Measurements from ENCODE around the gene IGSF21. TPM values are rescaled to one million over a fixed set of nuclear protein-coding genes. Genes with fewer than 3 reads are reported as not detected.

The IGSF21 gene
- total RNA-seq, 1 donor = not detected

DNA sequence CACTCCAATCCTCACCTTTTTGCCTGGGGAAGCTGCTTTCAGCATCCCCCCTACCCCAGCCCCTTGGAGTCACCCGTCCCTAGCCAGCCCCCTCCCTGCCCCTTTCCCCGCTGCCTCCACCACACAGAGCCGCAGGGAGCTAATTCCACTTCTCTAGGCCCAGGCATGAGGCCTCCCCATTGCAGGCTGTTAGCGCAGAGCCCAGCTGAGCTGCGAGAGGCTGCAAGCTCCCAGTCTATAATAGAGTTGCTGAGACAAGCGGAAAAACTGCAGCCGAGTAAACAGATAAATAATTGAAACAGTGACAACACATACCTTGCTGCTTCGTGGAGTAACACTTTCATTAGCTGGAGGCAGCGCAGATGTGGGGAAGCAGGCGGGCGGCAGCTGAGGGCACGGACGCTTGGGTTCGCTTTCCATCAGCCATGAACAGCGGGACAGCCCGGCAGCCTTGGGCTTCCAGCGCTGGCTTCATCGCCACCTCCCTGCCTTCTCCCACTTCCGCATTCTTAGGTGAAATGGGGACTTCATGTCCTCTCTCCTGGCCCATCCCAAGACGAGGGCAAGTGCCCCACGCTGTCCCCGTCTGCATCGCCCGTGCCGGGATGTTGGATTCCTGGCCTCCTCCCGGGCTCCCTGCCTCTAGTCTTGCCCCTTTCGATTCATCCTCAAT, 183.3 kb downstream of the IGSF21 start:
- DNase-seq (ENCODE audit: low read depth) = no peak
- H3K4me3 ChIP-seq (ENCODE audit: low read depth, low read length) = no peak overlapping the region
- TF ChIP-seq, protein P1, sequence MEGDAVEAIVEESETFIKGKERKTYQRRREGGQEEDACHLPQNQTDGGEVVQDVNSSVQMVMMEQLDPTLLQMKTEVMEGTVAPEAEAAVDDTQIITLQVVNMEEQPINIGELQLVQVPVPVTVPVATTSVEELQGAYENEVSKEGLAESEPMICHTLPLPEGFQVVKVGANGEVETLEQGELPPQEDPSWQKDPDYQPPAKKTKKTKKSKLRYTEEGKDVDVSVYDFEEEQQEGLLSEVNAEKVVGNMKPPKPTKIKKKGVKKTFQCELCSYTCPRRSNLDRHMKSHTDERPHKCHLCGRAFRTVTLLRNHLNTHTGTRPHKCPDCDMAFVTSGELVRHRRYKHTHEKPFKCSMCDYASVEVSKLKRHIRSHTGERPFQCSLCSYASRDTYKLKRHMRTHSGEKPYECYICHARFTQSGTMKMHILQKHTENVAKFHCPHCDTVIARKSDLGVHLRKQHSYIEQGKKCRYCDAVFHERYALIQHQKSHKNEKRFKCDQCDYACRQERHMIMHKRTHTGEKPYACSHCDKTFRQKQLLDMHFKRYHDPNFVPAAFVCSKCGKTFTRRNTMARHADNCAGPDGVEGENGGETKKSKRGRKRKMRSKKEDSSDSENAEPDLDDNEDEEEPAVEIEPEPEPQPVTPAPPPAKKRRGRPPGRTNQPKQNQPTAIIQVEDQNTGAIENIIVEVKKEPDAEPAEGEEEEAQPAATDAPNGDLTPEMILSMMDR (IDR thresholded peaks at IDR 0.05; ENCODE audit: insufficient read depth, low read length) = no peak

DNA sequence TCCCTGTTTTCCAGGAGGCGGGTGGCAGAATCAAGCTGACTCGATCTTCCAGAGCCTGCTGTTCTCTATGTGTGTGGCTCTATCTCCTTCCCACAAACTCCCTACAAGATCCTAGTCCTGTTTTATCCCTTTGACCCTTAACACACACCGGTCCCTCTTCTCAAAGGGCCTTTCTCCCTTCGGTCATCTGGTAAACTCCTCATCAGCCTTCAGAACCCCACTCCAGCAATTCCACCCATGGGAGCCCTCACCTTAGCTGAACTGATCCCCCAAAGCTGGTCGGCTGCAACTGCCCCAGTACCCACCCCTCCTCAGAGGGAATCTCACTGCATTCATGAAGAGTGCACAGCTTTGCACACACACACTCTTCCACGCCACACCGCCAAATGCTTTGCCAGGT, 184.9 kb downstream of the IGSF21 start:
- no peak for DNase-seq (ENCODE audit: low read depth)
- no peak overlapping the region for H3K4me3 ChIP-seq (ENCODE audit: low read depth, low read length)
- TF ChIP-seq, protein P1 (IDR thresholded peaks at IDR 0.05; ENCODE audit: insufficient read depth, low read length) = no peak

DNA sequence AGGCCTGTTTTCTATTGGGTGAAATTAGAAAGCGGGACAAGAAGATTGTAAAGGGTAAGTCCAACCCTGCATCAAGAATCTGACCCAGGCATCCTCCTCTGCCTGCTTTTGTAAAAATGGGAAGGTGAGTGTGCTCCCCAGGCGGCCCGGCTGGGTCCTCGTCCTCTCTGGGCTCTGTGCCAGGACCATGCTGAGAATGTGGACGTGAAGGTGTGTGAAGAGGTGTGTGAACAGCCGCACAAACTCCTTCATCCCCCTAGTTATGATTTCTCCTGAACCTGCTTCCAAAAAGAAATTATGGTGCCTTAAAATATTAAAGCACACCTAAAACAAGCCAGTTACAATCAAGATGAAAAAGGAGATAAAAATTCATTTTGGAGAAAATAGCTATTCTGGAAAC, 185.7 kb downstream of the IGSF21 start:
- TF ChIP-seq, protein P1 (IDR thresholded peaks at IDR 0.05; ENCODE audit: insufficient read depth, low read length) = no peak
- no peak for DNase-seq (ENCODE audit: low read depth)
- H3K4me3 ChIP-seq (ENCODE audit: low read depth, low read length) = no peak overlapping the region

DNA sequence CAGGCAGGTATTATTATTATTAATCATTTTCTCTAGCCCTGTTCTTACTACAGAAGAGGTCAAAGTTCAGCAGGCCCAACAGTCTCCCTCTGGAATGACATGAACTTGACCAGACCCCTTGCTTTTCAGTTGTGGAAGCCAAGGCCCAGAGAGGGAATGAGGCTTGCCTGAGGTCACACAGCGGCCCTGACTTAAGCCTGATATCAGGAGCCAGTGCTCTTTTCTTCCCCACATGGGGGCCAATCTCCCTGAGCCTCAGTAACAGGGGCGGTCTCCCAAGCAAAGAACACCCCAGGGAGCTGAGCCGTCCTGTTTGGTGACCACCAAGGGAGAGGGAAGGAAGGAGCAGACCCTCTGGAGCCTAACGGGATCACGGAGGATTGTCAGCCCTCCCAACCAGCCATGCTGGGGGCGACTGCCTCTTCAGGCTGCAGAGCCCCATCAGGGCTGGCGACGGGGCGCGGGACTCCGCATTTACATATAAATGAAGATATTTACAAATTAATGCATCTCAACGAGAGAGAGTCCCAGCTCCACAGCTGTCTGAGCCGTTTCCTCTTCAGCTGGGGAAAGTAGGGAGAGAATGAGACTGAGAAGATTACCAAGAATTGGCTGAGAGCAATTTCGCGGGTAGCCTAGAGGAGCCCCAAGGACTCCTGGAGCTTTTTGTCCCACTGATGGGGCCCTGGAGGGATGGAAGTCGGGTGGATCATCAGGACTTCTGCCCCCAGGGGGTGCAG, 187.0 kb downstream of the IGSF21 start:
- H3K4me3 ChIP-seq (ENCODE audit: low read depth, low read length) = no peak overlapping the region
- TF ChIP-seq, protein P1 (IDR thresholded peaks at IDR 0.05; ENCODE audit: insufficient read depth, low read length) = no peak
- DNase-seq (ENCODE audit: low read depth) = no peak

DNA sequence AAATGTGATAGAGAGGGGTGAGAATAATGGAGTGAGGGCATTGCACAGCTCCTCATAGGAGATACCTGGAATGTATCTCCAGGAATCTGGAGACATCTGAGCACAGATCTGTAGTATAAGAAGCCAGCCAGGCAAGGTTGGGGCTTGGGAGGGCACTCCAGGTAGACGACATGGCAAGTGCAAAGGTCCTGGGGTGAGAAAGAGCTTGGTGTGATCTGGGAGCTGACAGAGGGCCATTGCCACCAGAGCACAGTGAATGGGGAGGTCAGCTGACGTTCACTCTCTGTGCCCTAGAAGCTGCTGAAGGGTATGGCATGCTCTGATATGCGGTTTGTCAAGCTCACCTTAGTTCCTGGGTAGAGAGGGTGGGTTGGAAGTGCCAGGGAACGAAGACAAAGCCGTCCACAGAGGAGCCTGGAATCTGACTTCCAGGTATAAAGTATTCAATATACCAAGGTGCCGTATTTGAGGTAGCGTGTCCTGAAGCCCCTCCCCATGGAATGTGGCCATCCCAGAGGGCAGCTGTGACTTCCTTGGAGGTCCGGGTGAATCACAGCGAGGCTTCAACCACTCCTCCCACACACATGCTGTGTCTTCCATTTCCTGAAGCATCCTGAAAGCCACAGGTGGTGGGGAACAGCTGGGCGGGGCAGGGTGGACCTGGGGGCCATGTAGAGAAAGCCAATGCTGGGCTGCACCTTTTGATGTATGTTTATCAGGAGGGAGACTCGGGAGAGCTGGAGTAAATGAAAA, 190.5 kb downstream of the IGSF21 start:
- no peak for DNase-seq (ENCODE audit: low read depth)
- TF ChIP-seq, protein P1 (IDR thresholded peaks at IDR 0.05; ENCODE audit: insufficient read depth, low read length) = no peak
- H3K4me3 ChIP-seq (ENCODE audit: low read depth, low read length) = no peak overlapping the region

DNA sequence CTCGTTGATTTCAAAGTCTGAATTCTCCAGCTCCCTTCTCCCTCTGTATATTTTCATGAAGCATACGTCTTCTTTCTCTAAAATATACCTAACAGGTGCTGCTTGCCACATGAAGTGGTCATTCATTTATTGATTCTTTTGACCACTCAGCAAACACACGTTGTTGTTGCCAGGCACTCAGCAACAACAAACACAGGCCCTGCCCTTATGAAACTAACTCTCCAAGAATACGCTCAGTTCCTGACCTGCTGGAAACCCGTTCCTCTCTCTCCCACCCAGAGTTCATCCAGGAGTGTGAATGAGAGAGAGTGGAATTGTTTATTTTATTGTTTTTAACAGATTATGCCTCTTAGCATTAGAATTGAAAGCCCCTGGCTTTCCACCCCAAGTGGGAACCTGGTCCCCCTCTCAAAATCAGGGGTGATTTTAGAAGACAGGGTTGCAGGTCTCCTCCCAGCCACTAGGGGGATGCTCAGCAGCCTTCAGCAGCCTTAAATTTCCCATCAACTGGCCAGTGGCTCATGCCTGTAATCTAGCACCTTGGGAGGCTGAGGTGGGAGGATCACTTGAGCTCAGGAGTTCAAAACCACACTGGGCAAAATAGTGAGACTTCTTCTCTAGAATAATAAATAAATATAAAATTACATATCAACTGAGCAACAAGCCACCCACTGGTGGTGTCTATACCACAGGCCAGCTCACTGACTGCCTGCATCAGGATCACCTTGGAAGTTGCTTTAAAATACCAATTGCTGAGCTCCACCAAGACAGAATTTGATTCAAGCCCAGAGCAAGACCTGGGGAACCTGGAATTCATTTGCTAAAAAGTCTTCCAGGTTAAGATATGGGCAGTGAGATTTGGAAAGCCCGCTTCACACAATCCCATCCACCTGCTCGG, 192.1 kb downstream of the IGSF21 start:
- H3K4me3 ChIP-seq (ENCODE audit: low read depth, low read length) = no peak overlapping the region
- TF ChIP-seq, protein P1 (IDR thresholded peaks at IDR 0.05; ENCODE audit: insufficient read depth, low read length) = peak; percentile 50

More for the DNA sequence above, 192.1 kb downstream of the IGSF21 start:
- no peak for DNase-seq (ENCODE audit: low read depth)

All from fibroblast of the aortic adventitia (primary cell).